GM21723 (cell line): Measurements from ENCODE around the gene MTG2.

ENCODE experiments used
- ATAC-seq: cut with Tn5 transposase; IDR thresholded peaks from one replicate; pipeline ENCODE4 v1.9.1; 2021; ENCODE audit warnings: mild to moderate bottlenecking, moderate library complexity; ENCODE audit not compliant: unreplicated experiment

Gene MTG2

GRCh38 chr20:62201173-62202082, 18.6 kb downstream of the MTG2 start:
- no peak for ATAC-seq

DNA sequence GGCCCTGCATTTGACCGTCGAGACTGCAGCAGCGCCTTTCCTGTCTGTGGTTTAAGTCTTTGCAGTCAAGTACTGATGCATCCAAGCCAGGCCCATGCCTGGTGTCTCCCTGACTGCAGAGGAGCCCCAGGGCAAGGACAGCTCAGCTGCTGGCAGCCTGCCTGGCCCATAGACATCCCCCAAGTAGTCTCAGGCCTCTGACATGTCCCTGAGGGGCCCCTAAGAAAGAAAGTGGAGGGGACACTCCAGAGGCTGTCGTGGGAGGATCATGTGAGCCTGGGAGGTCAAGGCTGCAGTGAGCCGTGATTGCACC, 19.2 kb downstream of the MTG2 start:
- ATAC-seq, result no peak

DNA sequence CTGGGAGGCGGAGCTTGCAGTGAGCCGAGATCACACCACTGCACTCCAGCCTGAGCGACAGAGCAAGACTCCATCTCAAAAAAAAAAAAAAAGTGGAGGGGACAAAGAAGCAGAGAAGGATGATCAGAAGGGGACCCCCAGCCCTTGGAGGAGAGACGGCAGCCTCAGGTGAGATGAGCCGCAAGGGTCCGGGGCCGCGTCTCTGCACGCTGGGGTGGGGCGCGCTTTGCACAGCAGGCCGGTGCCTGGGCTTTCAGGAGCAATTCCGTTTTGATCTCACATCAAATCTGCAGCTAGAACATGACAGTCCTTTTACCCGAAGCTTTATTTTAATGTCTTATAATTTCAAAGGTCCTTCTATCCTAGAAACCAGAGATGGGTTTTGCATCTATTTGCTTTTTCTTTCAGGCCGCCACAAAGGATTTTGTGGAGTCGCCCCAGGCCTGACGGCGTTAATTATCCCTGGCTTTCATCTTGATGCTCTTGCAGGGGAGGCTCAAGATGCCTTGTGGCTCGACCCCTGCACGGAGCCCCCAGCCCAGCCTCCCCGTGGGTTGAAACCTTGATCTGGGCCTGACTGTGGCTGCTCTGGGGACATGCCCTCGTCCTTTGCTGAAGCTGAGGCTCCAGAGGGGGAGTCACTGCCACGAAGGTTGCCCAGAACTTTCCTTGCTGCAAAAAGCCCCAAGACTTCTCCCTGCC, 20.0 kb downstream of the MTG2 start:
- ATAC-seq, result no peak

GRCh38 chr20:62203378-62204030, 20.7 kb downstream of the MTG2 start:
- ATAC-seq, result no peak

GRCh38 chr20:62205618-62206387, 23.0 kb downstream of the MTG2 start:
- ATAC-seq, result no peak

- no peak for ATAC-seq
Observed at GRCh38 chr20:62206388-62206775, 23.6 kb downstream of the MTG2 start.

- no peak for ATAC-seq
Observed at GRCh38 chr20:62208061-62208794, 25.4 kb downstream of the MTG2 start.

GRCh38 chr20:62208795-62209755, 26.2 kb downstream of the MTG2 start:
- ATAC-seq, result no peak

DNA sequence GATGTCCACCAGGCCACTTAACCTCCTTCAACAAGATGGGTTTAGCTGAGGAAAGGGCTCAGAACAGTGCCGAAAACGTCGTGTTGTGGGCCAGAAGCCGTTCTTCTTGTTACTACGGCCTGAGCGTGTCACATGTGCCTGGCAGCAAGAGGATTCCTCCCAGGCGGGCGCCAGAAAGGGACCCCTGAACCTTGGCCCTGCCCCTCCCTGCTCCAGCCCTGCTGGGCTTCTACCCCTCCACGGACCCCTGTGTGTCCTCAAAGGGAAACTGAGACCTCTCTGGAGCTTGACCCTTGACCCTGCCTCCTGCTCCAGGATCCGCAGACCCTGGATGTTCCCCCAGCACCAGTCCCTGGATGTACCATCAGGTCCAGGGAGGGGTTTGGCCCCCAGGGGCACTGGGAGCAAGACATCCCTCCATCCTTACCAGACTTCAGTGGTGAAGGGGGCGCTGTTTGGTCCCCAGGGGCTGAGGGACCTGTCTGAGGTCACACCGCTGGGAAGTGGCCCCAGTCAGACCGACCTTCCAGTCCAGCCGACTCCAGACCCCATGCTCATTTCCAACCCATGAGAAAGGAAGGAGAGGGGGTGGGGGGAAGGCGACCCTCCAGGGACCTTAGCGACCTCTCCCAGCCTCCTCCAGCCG, 27.1 kb downstream of the MTG2 start:
- no peak for ATAC-seq

DNA sequence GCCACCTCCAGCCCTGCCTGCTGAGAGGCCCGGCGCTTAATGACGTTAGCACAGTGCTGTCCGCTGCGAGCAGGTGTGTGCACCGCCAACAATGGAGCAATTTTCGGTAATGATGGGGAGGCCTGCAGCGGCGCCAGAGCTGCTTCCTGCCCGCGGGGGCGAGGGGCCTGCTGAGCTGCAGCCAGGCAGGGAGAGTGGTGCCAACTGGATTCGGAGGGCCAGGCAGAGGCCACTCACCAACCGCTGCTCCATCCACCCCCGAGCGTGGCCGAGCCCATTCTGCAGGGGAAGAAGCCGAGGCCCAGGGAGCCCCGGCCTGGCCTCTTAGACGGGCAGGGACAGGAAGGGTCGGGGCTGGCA, 27.6 kb downstream of the MTG2 start:
- ATAC-seq, result no peak

DNA sequence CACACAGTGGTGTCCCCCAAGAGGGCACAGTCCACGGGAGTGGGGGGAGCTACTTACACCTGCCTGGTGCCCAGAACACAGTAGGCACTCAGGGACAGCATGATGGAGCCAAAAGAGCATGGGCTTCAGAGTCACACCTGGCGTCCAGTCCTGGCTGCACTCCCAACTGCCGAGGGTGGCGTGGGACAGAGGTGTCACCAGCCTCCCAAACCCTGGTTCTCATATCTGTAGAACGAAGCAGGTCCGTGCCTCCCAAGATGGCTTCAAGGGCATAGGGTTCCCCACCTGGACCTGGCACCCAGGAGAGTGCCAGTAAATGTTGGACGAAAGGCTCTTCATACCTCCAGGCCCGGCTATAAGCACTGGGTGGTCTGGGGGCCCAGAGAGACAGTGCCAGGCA, 28.4 kb downstream of the MTG2 start:
- no peak for ATAC-seq

GRCh38 chr20:62211769-62212288, 29.0 kb downstream of the MTG2 start:
- ATAC-seq, result no peak

DNA sequence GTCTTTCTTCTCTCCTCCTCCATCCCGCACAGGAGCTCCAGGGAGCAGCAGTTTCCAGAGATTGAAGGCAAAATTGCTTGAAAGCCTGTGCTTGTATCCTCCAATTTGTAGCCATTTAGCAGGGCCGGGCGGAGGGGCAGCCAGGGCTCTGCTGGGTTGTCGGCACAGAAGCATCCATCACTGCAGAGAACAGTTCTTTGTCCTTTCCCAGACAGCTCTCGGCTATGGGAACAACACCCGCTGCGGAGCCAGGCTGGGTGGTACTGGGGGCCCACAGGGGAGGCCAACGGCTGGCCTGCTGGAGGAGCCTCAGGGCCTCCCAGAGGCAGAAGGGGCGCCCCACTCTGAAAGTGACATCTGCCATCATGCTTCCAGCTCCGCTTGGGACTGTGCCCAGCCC, 29.5 kb downstream of the MTG2 start:
- ATAC-seq, result no peak

- no peak for ATAC-seq
Observed at GRCh38 chr20:62214067-62214466, 31.2 kb downstream of the MTG2 start.

DNA sequence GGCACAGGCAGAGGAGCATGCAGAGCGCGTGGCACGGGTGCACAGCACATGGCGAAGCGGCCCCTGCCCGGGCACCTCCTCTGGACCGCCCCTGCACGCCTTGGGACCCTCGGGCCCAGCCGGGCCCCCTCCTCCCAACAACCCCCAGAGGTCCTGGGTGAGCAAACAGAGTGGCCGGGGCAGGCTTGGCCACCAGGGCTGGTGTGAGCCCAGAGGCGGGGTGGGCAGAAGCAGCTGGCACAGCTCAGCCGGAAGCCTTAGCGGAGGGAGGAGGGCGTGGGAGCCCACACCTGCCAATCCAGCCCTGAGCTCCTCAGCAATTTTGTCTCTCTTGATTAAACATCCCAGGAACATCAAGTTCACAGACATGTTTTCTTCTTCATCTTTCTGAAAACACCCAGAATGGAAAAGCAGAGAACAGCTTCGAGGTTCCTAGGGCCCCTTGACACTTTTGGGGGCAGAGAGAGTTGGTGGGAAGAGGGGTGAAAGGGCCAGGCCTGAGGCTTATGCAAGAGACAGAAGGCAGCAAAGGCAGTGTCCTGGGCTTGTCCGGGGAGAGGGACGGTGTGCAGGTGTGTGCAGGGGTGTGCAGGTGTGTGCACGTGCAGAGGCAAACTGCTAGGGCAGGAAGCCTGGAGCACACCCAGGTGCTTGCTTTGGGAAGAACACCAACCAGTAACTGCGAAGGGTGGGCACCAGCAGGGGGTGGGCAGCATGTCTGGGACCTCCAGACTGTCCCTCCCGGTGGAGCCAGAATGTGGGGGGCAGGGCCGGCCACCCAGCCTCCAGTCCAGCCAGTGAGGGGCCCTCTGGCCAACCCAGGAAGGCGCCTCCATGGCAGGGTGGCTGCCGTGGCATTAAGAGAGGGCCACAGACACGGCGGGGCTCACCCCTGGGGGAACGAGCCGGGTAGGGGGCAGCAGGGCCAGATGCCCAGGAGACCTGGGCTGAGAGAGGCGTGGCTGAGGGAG, 32.5 kb downstream of the MTG2 start:
- ATAC-seq, result no peak

- no peak for ATAC-seq
Observed at GRCh38 chr20:62215991-62216635, 33.3 kb downstream of the MTG2 start.
